Measurements from ENCODE around the gene SFMBT1.

Gene SFMBT1

GRCh38 chr3:53005338-53005737, 40.5 kb downstream of the SFMBT1 start:
- peaks cover 19% of the 10 kb centered on the region for H3K4me1 ChIP-seq (ENCODE audit: insufficient read depth, low read length, severe bottlenecking)
- H3K9ac ChIP-seq (ENCODE audit: low read length): no peak overlapping the region
- H3K4me3 ChIP-seq (ENCODE audit: low read depth, low read length, poor library complexity, severe bottlenecking): no peak overlapping the region
- TF ChIP-seq EZH2 (IDR thresholded peaks at IDR 0.05; ENCODE audit: borderline replicate concordance, low read length): no peak
- no peak for TF ChIP-seq CTCF (IDR thresholded peaks at IDR 0.05; ENCODE audit: low read length)
- no peaks in the 10 kb centered on the region for H3F3A ChIP-seq (ENCODE audit: insufficient read depth, low read length)
- no peaks in the 10 kb centered on the region for H3K79me2 ChIP-seq (ENCODE audit: insufficient read depth, low read length)
- no peaks in the 10 kb centered on the region for H3K9me2 ChIP-seq (ENCODE audit: low read depth, low read length)
- H3K27me3 ChIP-seq (ENCODE audit: insufficient read depth, low read length): no peaks in the 10 kb centered on the region
- H3K36me3 ChIP-seq (ENCODE audit: insufficient read depth, low read length): no peaks in the 10 kb centered on the region
- no peak overlapping the region for H3K27ac ChIP-seq (ENCODE audit: low read depth, low read length, poor library complexity, severe bottlenecking)
- no peaks in the 10 kb centered on the region for H3K9me3 ChIP-seq (ENCODE audit: low read length)
- H4K20me1 ChIP-seq (ENCODE audit: insufficient read depth, low read length): no peaks in the 10 kb centered on the region
- no peak overlapping the region for H2AFZ ChIP-seq (ENCODE audit: low read length)
- no peak overlapping the region for H3K4me2 ChIP-seq (ENCODE audit: low read length)

GRCh38 chr3:53003320-53003719, 42.6 kb downstream of the SFMBT1 start:
- no peak overlapping the region for H3K4me2 ChIP-seq (ENCODE audit: low read length)
- H3K27ac ChIP-seq (ENCODE audit: low read depth, low read length, poor library complexity, severe bottlenecking): no peak overlapping the region
- H3K9me2 ChIP-seq (ENCODE audit: low read depth, low read length): no peaks in the 10 kb centered on the region
- H3K9ac ChIP-seq (ENCODE audit: low read length): no peak overlapping the region
- H3K36me3 ChIP-seq (ENCODE audit: insufficient read depth, low read length): no peaks in the 10 kb centered on the region
- H4K20me1 ChIP-seq (ENCODE audit: insufficient read depth, low read length): no peaks in the 10 kb centered on the region
- H3F3A ChIP-seq (ENCODE audit: insufficient read depth, low read length): no peaks in the 10 kb centered on the region
- H3K27me3 ChIP-seq (ENCODE audit: insufficient read depth, low read length): no peaks in the 10 kb centered on the region
- no peak overlapping the region for H2AFZ ChIP-seq (ENCODE audit: low read length)
- H3K4me1 ChIP-seq (ENCODE audit: insufficient read depth, low read length, severe bottlenecking): peaks cover 14% of the 10 kb centered on the region
- no peaks in the 10 kb centered on the region for H3K9me3 ChIP-seq (ENCODE audit: low read length)
- H3K4me3 ChIP-seq (ENCODE audit: low read depth, low read length, poor library complexity, severe bottlenecking): no peak overlapping the region
- no peaks in the 10 kb centered on the region for H3K79me2 ChIP-seq (ENCODE audit: insufficient read depth, low read length)
- TF ChIP-seq CTCF (IDR thresholded peaks at IDR 0.05; ENCODE audit: low read length): no peak
- TF ChIP-seq EZH2 (IDR thresholded peaks at IDR 0.05; ENCODE audit: borderline replicate concordance, low read length): no peak

- no peak for TF ChIP-seq CTCF (IDR thresholded peaks at IDR 0.05; ENCODE audit: low read length)
- no peak for TF ChIP-seq EZH2 (IDR thresholded peaks at IDR 0.05; ENCODE audit: borderline replicate concordance, low read length)
- Histone ChIP-seq H3K79me2 (ENCODE audit: insufficient read depth, low read length) (no peaks in the 10 kb centered on the region), H3K4me1 (ENCODE audit: insufficient read depth, low read length, severe bottlenecking) (no peaks in the 10 kb centered on the region), H3K27me3 (ENCODE audit: insufficient read depth, low read length) (no peaks in the 10 kb centered on the region), H3K4me2 (ENCODE audit: low read length) (no peak overlapping the region), H3K9ac (ENCODE audit: low read length) (no peak overlapping the region), H3K4me3 (ENCODE audit: low read depth, low read length, poor library complexity, severe bottlenecking) (no peak overlapping the region), H2AFZ (ENCODE audit: low read length) (no peak overlapping the region), H3K9me3 (ENCODE audit: low read length) (no peaks in the 10 kb centered on the region), H3K27ac (ENCODE audit: low read depth, low read length, poor library complexity, severe bottlenecking) (no peak overlapping the region), H4K20me1 (ENCODE audit: insufficient read depth, low read length) (no peaks in the 10 kb centered on the region), H3F3A (ENCODE audit: insufficient read depth, low read length) (no peaks in the 10 kb centered on the region), H3K9me2 (ENCODE audit: low read depth, low read length) (no peaks in the 10 kb centered on the region), H3K36me3 (ENCODE audit: insufficient read depth, low read length) (no peaks in the 10 kb centered on the region)
These were observed 46.9 kb downstream of the SFMBT1 start for GRCh38 chr3:52998771-52999513.
